Colonic mucosa (tissue), 4 donors: ENCODE measurements around the gene TRIOBP. TPM values are rescaled to one million over a fixed set of nuclear protein-coding genes. Genes with fewer than 3 reads are reported as not detected.

Source experiments
- DNase-seq: peaks from one replicate; pipeline ENCODE4 v3.0.0-alpha.2; 2020
- H3K27ac ChIP-seq: fragments of 200-600 bp; one replicate; pipeline ENCODE4 v1.8.0; 2021
- H3K27me3 ChIP-seq: fragments of 200-600 bp; one replicate; pipeline ENCODE4 v1.8.0; 2021
- H3K36me3 ChIP-seq: fragments of 200-600 bp; one replicate; pipeline ENCODE4 v1.8.0; 2021
- H3K4me1 ChIP-seq: fragments of 200-600 bp; one replicate; pipeline ENCODE4 v1.8.0; 2021; ENCODE audit warnings: mild to moderate bottlenecking
- H3K4me3 ChIP-seq: fragments of 200-600 bp; one replicate; pipeline ENCODE4 v1.8.0; 2021
- H3K9ac ChIP-seq, 2 donors: one replicate each; pipeline ENCODE4 v1.7.0; 2013; ENCODE audit warnings: control low read depth in 2 of 2, low read depth in 2 of 2, low read length in 2 of 2
- H3K9me3 ChIP-seq: fragments of 200-600 bp; one replicate; pipeline ENCODE4 v1.8.0; 2021
- intact Hi-C: fragments of 100-400 bp; cut with DNase I; formaldehyde crosslinking; loops from one replicate; pipeline ENCODE4 v1.14.1; 2022
- total RNA-seq, 2 donors: library from RNA; stranded (reverse); fragmentation: NEBNext Ultra II Directional in 1 of 2; extraction: Animal tissue kit (Norgen Biotek cat#: 25700) in 1 of 2; gene quantifications; one replicate each; pipeline ENCODE4 v1.2.1, GENCODE V29; 2021
- TF ChIP-seq, protein P1 (sequence below): fragments of 200-600 bp; IDR thresholded peaks from one replicate; pipeline ENCODE4 v1.8.0; 2022; ENCODE audit warnings: antibody characterized with exemption, mild to moderate bottlenecking
- donor health status: healthy.
- donor health status: DM: no; HTN: no; CAD: no.
- donor health status: DM: no; HTN: no; CAD: no.

The TRIOBP gene
- total RNA-seq, 2 donors from 2014 or later: 69.5 to 75.7 TPM

DNA sequence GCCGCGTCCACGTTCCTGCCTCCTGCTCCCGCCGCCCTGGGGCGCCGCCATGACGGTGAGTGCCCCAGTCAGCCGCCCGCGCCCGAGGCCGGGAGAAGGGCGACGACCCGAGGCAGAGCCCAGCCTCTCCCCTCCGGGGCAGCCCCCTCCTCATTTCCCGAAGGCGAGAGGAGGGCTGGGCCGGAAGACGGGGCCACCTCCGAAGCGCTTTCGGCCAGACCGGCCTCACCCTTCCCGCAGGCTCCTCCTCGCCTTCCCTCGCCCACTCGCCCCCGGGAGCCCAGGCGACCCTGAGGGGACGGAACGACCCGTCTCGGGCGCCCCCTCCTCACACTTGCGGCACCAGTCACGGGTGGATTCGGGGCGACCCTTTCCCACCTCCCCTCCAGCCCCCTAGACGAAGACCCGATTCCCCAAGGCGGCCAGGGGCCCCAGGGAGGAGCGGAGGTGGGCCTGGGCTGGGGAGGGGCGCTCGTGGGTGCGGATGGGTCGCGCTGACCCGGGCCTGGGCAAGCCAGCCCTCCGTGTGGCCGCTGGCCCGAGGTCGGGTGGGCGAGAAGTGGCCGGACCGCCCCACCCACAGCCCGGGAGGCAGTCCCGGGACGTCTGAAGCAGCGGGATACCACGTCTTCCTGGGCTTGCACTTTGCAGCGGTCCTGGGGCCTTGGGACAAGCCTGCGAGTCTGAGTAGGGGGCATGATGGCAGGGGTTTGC lies 49.7 kb downstream of the TRIOBP start:
- peak; percentile 53 for DNase-seq
- peak overlapping the region; percentile 87 for H3K27ac ChIP-seq
- H3K9ac ChIP-seq: peak overlapping the region; percentile 94 to 100
- H3K4me3 ChIP-seq: peak overlapping the region; percentile 99
- no peaks in the 10 kb centered on the region for H3K27me3 ChIP-seq
- no peaks in the 10 kb centered on the region for H3K9me3 ChIP-seq
- intact Hi-C loops: no loop called here
- H3K36me3 ChIP-seq: no peaks in the 10 kb centered on the region
- peaks cover 24% of the 10 kb centered on the region for H3K4me1 ChIP-seq
- TF ChIP-seq, protein P1, sequence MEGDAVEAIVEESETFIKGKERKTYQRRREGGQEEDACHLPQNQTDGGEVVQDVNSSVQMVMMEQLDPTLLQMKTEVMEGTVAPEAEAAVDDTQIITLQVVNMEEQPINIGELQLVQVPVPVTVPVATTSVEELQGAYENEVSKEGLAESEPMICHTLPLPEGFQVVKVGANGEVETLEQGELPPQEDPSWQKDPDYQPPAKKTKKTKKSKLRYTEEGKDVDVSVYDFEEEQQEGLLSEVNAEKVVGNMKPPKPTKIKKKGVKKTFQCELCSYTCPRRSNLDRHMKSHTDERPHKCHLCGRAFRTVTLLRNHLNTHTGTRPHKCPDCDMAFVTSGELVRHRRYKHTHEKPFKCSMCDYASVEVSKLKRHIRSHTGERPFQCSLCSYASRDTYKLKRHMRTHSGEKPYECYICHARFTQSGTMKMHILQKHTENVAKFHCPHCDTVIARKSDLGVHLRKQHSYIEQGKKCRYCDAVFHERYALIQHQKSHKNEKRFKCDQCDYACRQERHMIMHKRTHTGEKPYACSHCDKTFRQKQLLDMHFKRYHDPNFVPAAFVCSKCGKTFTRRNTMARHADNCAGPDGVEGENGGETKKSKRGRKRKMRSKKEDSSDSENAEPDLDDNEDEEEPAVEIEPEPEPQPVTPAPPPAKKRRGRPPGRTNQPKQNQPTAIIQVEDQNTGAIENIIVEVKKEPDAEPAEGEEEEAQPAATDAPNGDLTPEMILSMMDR: no peak

DNA sequence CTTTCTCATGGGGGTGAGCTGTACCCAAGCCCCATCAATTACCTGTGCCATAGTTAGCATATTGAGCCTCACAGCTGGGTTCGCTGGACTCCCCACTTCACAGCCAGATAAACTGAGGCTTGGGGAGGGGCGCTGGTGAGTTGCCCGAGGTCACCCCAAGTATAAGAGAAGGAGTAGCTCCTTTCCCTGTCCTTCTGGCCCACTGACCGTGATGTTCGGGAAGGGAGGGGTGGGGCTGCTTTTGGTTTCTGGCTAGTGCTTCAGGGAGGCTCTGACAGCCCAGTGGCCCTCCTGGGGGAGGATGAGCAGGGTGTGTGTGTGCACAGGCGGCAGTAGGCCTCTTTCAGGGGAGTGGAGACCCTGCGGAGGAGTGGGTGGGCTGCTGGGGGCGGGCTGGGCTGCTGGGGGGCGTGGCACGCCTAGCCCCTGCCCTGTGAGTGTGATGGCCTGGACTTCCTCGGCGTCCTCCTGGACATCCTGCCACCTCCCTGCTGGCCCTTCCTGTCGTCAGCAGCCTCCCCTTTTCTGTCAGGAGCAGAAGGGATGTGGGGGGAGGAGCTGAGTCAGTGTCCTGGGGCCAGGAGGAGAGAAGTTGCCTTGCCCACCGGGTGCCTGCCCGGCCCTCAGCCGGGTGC lies 50.3 kb downstream of the TRIOBP start:
- Histone ChIP-seq H3K36me3 (no peaks in the 10 kb centered on the region), H3K9ac (peak overlapping the region; percentile 94 to 100), H3K4me3 (peak overlapping the region; percentile 99), H3K9me3 (no peaks in the 10 kb centered on the region), H3K27me3 (no peaks in the 10 kb centered on the region), H3K27ac (peak overlapping the region; percentile 87), H3K4me1 (peaks cover 30% of the 10 kb centered on the region)
- intact Hi-C loops: no loop called here
- TF ChIP-seq, protein P1: no peak
- peak; percentile 60 for DNase-seq

DNA sequence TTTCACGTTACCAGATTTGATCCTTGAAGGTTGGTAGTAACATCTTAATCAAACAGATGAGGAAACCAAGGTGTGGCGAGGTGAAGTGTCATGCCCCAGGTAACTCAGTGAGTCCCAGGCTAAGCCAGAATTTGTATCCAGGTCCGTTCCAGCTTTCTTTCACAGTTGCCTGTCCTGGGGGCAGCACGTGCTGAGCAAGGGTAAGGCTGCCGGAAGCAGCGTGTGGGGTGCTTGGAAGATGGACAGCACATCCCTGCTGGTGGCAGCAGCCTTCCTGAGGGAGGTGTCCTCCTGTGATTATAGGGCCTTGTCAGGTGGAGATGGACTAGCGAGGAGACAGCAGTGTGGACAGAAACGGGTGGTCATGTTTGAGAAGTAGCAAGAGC lies 50.9 kb downstream of the TRIOBP start:
- Histone ChIP-seq H3K27ac (peak overlapping the region; percentile 87), H3K27me3 (no peaks in the 10 kb centered on the region), H3K4me3 (peak overlapping the region; percentile 99), H3K36me3 (no peaks in the 10 kb centered on the region), H3K4me1 (peaks cover 34% of the 10 kb centered on the region), H3K9ac (peak overlapping the region; percentile 13 to 94), H3K9me3 (no peaks in the 10 kb centered on the region)
- intact Hi-C loops: no loop called here
- TF ChIP-seq, protein P1: no peak
- DNase-seq: no peak

DNA sequence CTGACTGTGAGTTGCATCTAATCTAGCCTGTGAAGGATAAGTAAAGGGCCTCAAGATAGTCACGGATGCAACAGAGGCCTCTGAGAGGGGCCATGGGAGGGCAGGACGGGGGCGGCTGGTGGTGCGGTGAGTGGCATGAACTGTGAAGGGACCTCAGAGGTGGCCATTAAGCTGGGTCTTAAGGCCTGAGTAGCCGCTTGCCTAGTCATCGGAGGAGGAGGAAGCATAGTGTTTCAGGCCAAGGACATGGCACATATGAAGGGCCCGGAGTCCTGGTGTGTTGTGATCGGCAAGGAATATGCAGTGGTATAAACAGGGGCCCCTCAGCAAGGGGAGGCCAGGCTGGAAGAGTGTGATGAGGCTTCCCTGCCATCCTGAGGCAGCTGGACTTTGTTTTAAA lies 51.8 kb downstream of the TRIOBP start:
- DNase-seq: no peak
- H3K4me3 ChIP-seq: no peak overlapping the region
- peak overlapping the region in 1 of 2 donors; percentile 94 for H3K9ac ChIP-seq

DNA sequence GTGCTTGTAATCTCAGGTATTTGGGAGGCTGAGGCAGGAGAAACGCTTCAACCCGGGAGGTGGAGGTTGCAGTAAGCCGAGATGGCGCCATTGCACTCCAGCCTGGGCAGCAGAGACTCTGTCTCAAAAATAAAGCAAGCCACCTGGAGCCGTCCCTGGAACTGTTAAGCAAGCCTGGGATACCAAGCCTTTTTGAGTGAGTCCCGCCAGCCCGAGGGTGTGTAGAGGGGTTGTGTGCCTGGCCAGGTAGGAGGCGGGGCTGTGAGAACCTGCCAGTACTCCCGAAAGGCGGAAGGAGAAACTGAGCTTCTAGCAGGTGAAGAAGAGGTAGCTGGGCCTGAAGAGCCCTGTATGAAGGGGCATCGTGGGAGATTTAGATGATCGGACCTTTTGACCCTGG lies 52.4 kb downstream of the TRIOBP start:
- H3K4me3 ChIP-seq: no peak overlapping the region
- no peaks in the 10 kb centered on the region for H3K27me3 ChIP-seq
- no peaks in the 10 kb centered on the region for H3K36me3 ChIP-seq
- intact Hi-C loops: no loop called here
- no peak for DNase-seq
- peak overlapping the region; percentile 39 to 46 for H3K9ac ChIP-seq
- no peaks in the 10 kb centered on the region for H3K9me3 ChIP-seq
- H3K4me1 ChIP-seq: peaks cover 34% of the 10 kb centered on the region
- H3K27ac ChIP-seq: no peak overlapping the region
- TF ChIP-seq, protein P1: no peak

More for the DNA sequence above, 51.8 kb downstream of the TRIOBP start:
- intact Hi-C loops: no loop called here
- TF ChIP-seq, protein P1: no peak
- no peaks in the 10 kb centered on the region for H3K9me3 ChIP-seq
- no peaks in the 10 kb centered on the region for H3K27me3 ChIP-seq
- H3K36me3 ChIP-seq: no peaks in the 10 kb centered on the region
- peaks cover 34% of the 10 kb centered on the region for H3K4me1 ChIP-seq
- no peak overlapping the region for H3K27ac ChIP-seq
